HG03520 (cell line): ENCODE measurements around the gene GJA4.

Experiments
- ATAC-seq: cut with Tn5 transposase; IDR thresholded peaks from one replicate; pipeline ENCODE4 v1.9.1; 2021; ENCODE audit warnings: mild to moderate bottlenecking, moderate library complexity; ENCODE audit not compliant: unreplicated experiment

Gene GJA4

DNA sequence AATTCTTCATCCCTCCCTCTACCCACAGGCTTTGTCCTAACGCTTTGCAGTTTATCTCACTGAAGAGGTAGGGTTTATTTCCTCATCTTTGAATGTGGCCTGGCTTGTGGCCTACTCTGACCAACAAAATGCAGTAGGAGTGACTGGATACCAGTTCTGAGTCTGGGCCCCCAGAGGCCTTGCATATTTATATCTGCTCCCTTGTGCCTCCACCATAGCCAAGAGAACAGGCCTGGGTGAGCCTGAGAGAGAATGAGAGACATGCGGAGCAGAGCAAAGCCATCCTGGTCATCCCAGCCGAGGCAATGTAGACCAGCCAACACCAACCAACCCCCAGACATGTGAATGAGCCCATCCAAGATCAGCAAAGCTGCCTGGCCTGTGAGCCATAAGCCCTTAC, 36.5 kb downstream of the GJA4 start:
- no peak for ATAC-seq

DNA sequence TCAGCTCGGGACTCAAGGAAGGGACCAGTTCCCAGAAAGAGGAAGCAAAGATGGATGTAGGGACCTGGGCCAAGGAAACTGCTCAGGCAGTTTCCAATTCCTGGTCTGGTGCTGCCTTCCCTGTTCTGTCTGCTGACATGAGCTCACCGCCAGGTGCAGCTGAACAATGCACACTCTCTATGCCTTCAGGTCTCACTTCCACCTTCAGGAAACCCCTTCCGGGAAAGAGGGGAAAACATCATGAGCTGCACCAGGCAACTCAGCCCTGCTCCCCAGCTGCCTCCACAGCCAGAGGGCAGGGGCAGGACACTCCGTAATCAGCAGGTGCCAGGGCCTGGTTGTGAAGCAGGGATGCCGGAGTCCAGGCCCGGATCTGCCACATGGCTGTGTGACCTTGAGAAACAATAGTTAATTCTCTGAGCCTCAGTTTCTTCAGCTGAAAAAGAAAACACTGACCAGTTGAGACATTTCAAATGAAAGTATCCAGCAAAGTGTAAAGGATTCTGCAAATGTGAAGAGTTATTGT, 39.0 kb downstream of the GJA4 start:
- ATAC-seq, result no peak

DNA sequence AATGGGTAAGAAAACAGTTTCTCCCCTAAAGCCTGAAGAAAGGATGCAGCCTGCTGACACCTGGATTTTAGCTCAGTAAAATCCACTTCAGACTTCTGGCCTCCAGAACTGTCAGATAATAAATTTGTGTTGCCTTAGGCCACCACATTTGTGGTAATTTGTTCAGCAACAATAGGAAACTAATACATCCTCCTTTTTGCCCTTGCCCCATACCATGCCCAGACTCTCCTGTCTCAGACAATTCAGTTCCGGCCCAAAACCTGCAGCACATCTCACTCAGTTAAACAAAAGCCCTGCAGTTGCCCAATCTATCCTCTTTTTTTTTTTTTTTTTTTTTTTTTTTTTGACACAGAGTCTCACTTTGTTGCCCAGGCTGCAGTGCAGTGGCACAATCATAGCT, 40.9 kb downstream of the GJA4 start:
- no peak for ATAC-seq

DNA sequence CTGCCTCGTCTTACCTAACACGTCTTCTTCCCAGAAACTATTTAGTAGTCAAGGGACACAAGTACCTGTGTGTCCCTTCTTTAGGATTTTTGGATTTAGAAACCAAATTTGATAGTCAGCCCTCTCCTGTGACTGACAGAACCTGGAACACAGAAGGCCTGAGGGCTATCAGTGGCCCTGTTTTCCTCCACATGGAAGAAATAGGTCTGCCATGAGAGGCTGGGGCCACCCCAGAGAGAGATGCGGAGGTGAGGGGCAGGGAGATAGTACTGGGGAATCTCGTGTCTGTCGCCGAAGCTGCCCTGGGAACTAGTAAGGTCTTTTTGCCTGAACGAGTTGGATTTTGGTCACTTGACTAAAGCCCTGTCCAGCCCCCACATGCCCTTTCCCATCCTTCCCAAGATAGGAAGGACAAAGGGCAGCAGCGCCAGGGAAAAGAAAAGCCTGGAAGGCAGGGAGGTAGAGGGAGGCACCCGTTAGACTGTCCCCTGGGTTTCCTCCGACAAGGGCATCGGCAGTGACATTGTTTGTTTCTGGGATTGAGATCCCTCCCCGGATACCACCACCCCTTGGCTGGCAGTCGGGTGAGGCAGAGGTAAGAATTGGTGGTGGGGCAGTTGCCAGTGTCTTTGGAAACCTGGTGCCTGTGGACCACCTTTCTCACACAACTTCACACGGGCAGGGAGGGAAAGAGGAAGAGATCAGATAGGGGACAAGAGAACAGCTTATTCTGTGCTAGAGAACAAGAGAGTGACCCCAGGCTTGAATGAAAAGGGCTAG, 46.9 kb downstream of the GJA4 start:
- ATAC-seq, result no peak

DNA sequence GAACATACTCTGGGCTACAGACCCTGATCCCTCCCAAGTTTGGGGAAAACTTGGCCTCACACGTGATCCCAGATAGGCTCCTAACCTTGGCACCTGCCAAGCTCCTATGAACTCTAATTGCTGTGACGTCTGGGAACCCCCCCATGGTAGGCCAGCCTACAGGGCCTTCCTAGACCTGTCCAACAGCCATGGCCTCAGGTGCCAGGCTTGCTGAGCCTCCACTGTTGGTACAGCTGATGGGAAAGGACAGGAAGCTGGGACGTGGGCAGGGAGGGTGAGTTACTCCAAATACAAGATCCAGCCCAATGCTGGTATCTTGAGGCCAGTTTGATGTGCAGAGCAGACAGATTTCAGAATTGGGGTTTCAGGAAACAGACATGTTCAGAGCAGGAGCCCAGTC, 47.6 kb downstream of the GJA4 start:
- ATAC-seq, result no peak

DNA sequence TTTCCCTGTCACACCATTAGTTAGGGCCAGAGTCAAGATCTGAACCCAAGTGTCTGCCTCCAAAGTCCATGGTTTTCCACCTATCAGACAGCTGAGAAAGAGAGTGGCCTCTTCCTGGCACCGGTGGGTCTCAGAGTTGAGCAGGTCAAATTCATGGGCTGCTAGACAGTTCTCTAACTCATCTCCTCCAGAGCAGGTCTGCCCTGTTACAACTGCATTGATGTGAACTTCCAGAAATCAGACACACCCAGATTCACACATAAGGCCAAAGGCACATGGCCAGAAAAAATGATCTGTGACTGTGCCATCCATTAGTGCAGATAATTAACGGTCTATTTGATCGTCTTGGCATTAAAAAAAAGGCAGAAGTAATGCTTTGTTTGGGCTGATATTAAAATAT, 49.3 kb downstream of the GJA4 start:
- ATAC-seq, result no peak

DNA sequence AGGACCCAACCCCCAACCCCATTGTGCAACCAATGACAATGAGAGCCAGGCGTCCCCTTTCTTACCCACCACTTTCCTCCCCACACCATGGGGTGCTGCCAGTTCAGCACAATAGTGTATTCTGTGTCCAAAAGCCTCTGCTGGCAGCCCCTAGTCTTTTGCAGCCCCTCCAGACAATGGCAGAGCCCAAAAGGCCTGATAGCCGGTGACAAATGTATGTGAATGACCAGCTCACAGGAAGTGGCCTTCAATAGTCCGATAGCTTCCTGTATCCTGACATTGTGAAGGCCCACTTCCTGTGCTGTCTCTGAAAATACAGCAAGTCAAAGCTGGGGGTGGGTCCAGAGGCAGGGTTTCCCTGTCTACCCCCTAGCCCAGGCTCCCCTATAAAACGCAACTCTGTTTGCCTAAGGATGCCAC, 50.2 kb downstream of the GJA4 start:
- no peak for ATAC-seq

DNA sequence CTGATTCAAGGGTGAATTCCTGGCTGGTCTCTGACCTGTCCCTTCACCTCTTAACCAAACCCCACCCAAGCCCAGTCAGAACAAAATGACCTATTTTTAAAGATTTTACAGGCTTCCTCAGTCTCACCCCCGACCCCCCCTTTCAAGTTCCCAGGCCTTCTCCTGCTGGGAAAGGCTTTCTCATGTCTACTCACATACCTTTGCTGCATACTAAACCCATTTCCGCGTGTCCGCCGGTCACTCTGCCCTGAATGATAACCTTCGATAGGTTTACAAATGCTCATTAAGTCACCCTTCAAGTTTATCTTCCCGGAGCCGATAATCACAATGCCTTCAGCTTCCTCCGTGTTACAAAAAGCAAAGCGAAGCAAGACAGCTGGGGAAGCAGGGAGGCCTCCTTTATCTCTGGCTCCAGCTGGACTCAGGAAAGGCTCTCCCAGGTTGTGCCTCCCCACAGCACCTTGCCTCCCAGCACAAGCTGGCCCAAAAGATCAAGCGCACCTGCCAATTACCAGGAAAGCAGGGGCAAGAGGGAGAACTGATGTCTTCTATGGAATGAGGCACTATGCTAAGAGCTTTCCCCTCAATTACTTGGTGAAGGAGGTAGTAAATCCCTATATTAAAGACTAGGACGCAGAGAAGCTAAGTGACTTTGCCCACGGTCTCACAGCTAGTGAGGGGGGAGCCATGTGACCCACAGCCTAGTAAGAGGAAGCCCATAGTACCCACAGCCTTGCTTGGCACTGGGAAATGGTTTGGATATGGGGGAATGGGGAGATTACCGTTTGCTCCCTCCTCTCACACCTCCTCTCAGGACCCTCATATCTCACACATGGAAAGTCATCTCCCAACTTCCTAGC, 50.8 kb downstream of the GJA4 start:
- ATAC-seq, result no peak

DNA sequence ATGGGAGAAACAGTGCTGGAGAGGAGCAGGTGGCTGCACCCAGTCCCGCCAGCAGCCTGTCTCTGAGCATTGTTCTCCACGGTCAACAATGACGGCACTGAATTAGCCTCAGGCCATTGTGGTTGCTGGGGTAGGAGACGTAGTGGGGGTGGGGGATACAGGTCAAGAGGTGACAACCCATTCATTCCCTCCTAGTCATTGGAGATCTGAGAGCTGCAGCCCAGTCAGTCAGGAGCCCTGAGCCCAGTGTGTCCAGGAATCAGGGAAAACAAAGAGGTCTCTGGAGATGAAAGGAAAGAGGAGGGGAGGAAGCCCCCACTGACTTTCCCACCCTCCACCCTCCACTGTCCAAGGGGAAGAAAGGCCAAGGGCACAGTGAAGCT, 51.4 kb downstream of the GJA4 start:
- no peak for ATAC-seq
